ENCODE measurements around the gene PGLYRP3.
A peak's percentile ranks its signal among the peaks of the same experiment; 100 is the strongest.

Gene PGLYRP3

GRCh38 chr1:153313288-153313687 lies 536 bp upstream of the PGLYRP3 start:
- DNase-seq (ENCODE audit: low spot score), result no peak

GRCh38 chr1:153310526-153310925 lies 2.2 kb downstream of the PGLYRP3 start:
- DNase-seq (ENCODE audit: low spot score), result no peak

- no peak for DNase-seq (ENCODE audit: low spot score)
Measured at GRCh38 chr1:153309441-153309840, 3.3 kb downstream of the PGLYRP3 start.

- DNase-seq (ENCODE audit: low spot score), result no peak
Measured at GRCh38 chr1:153308540-153308939, 4.2 kb downstream of the PGLYRP3 start.

GRCh38 chr1:153307221-153307600 lies 5.5 kb downstream of the PGLYRP3 start:
- no peak for DNase-seq (ENCODE audit: low spot score)

GRCh38 chr1:153306303-153307220 lies 6.2 kb downstream of the PGLYRP3 start:
- DNase-seq (ENCODE audit: low spot score), result no peak

GRCh38 chr1:153305682-153306081 lies 7.1 kb downstream of the PGLYRP3 start:
- DNase-seq (ENCODE audit: low spot score), result no peak

- no peak for DNase-seq (ENCODE audit: low spot score)
Measured at GRCh38 chr1:153302308-153302707, 10.4 kb downstream of the PGLYRP3 start.

GRCh38 chr1:153293851-153294250 lies 18.9 kb downstream of the PGLYRP3 start:
- no peak for DNase-seq (ENCODE audit: low spot score)

GRCh38 chr1:153293480-153293775 lies 19.3 kb downstream of the PGLYRP3 start:
- no peak for DNase-seq (ENCODE audit: low spot score)

GRCh38 chr1:153292740-153293479 lies 19.8 kb downstream of the PGLYRP3 start:
- no peak for DNase-seq (ENCODE audit: low spot score)

- DNase-seq (ENCODE audit: low spot score), result no peak
Measured at GRCh38 chr1:153292185-153292584, 20.6 kb downstream of the PGLYRP3 start.

GRCh38 chr1:153291514-153291913 lies 21.2 kb downstream of the PGLYRP3 start:
- DNase-seq (ENCODE audit: low spot score), result no peak

GRCh38 chr1:153288634-153289275 lies 24.0 kb downstream of the PGLYRP3 start:
- DNase-seq (ENCODE audit: low spot score), result peak; percentile 42

- DNase-seq (ENCODE audit: low spot score), result peak; percentile 61
Measured at GRCh38 chr1:153277852-153278251, 34.9 kb downstream of the PGLYRP3 start.

GRCh38 chr1:153272186-153272585 lies 40.6 kb downstream of the PGLYRP3 start:
- DNase-seq (ENCODE audit: low spot score), result no peak

GRCh38 chr1:153271711-153272110 lies 41.0 kb downstream of the PGLYRP3 start:
- DNase-seq (ENCODE audit: low spot score), result no peak

GRCh38 chr1:153265457-153265856 lies 47.3 kb downstream of the PGLYRP3 start:
- no peak for DNase-seq (ENCODE audit: low spot score)

- peak; percentile 14 for DNase-seq (ENCODE audit: low spot score)
Measured at GRCh38 chr1:153262462-153263157, 50.1 kb downstream of the PGLYRP3 start.

GRCh38 chr1:153262070-153262366 lies 50.7 kb downstream of the PGLYRP3 start:
- DNase-seq (ENCODE audit: low spot score), result no peak

- no peak for DNase-seq (ENCODE audit: low spot score)
Measured at GRCh38 chr1:153261281-153262069, 51.3 kb downstream of the PGLYRP3 start.

Data from NAMALWA (cell line).